GM23338 (cell line): Measurements from ENCODE around the gene PLCL1. TPM values are rescaled to one million over a fixed set of nuclear protein-coding genes. Genes with fewer than 3 reads are reported as not detected.

ENCODE experiments used
- ATAC-seq: fragments of 200-7000 bp; cut with Tn5 transposase; 3 replicates; pipeline ENCODE4 v1.9.1; 2020
- DNase-seq: peaks from one replicate; pipeline ENCODE4 v3.0.0-alpha.2; 2015; ENCODE audit warnings: low spot score
- H2AFZ ChIP-seq: fragments of 200-600 bp; sonication (generic); 2 replicates; pipeline ENCODE4 v1.8.0; 2016; ENCODE audit warnings: antibody characterized with exemption, mild to moderate bottlenecking, moderate library complexity
- H3F3A ChIP-seq: fragments of 200-600 bp; sonication (generic); replicated peaks from 2 replicates; pipeline ENCODE4 v1.8.0; 2017; ENCODE audit warnings: antibody characterized with exemption, mixed run types, low read depth
- H3K27ac ChIP-seq: fragments of 200-600 bp; sonication (generic); 2 replicates; pipeline ENCODE4 v1.6.1; 2016; ENCODE audit warnings: low read depth
- H3K27me3 ChIP-seq: fragments of 200-600 bp; sonication (generic); 2 replicates; pipeline ENCODE4 v1.8.0; 2016; ENCODE audit warnings: mild to moderate bottlenecking, mixed run types, moderate library complexity; ENCODE audit not compliant: insufficient read depth
- H3K36me3 ChIP-seq: fragments of 200-600 bp; sonication (generic); 2 replicates; pipeline ENCODE4 v1.8.0; 2016; ENCODE audit warnings: mild to moderate bottlenecking; ENCODE audit not compliant: insufficient read depth
- H3K4me1 ChIP-seq: fragments of 200-600 bp; sonication (generic); 2 replicates; pipeline ENCODE4 v1.8.0; 2016; ENCODE audit warnings: mild to moderate bottlenecking, moderate library complexity; ENCODE audit not compliant: insufficient read depth
- H3K4me2 ChIP-seq: fragments of 200-600 bp; sonication (generic); 2 replicates; pipeline ENCODE4 v1.7.1; 2017; ENCODE audit warnings: mixed run types
- H3K4me3 ChIP-seq: fragments of 200-600 bp; sonication (generic); 2 replicates; pipeline ENCODE4 v1.6.1; 2016; ENCODE audit warnings: mixed run types
- H3K79me2 ChIP-seq: fragments of 200-600 bp; sonication (generic); replicated peaks from 2 replicates; pipeline ENCODE4 v1.8.0; 2017; ENCODE audit warnings: mild to moderate bottlenecking; ENCODE audit not compliant: insufficient read depth
- H3K9me2 ChIP-seq: fragments of 200-600 bp; sonication (generic); 2 replicates; pipeline ENCODE4 v1.8.0; 2017; ENCODE audit not compliant: insufficient read depth
- H4K20me1 ChIP-seq: fragments of 200-600 bp; sonication (generic); replicated peaks from 2 replicates; pipeline ENCODE4 v1.8.0; 2017; ENCODE audit warnings: mild to moderate bottlenecking; ENCODE audit not compliant: insufficient read depth
- H3K27ac Mint-ChIP-seq: 2 replicates; pipeline ENCODE4 v1.8.0; 2020; ENCODE audit warnings: inconsistent platforms, mild to moderate bottlenecking, moderate library complexity, mixed read lengths
- H3K27me3 Mint-ChIP-seq: 3 replicates; pipeline ENCODE4 v1.8.0; 2022; ENCODE audit warnings: low read depth, mild to moderate bottlenecking, moderate library complexity, mixed read lengths, inconsistent platforms; ENCODE audit not compliant: insufficient read depth, poor library complexity
- H3K36me3 Mint-ChIP-seq: 3 replicates; pipeline ENCODE4 v1.8.0; 2021; ENCODE audit warnings: low read depth, mild to moderate bottlenecking, inconsistent platforms, moderate library complexity, mixed read lengths
- H3K4me1 Mint-ChIP-seq: 3 replicates; pipeline ENCODE4 v1.8.0; 2020; ENCODE audit warnings: mild to moderate bottlenecking, inconsistent platforms, mixed read lengths
- H3K4me3 Mint-ChIP-seq: 3 replicates; pipeline ENCODE4 v1.8.0; 2021; ENCODE audit warnings: moderate library complexity, mild to moderate bottlenecking, inconsistent platforms, mixed read lengths
- H3K9me3 Mint-ChIP-seq: 3 replicates; pipeline ENCODE4 v1.8.0; 2020; ENCODE audit warnings: moderate library complexity, mild to moderate bottlenecking, inconsistent platforms, mixed read lengths
- CREB1 ChIP-seq: fragments of 250-450 bp; sonication (Bioruptor Pico); IDR thresholded peaks from 2 replicates; pipeline ENCODE4 v1.5.0; 2020; ENCODE audit warnings: low read depth, mild to moderate bottlenecking, moderate library complexity
- EZH2 ChIP-seq: fragments of 200-600 bp; sonication (generic); IDR thresholded peaks from one replicate; pipeline ENCODE4 v1.8.0; 2017; ENCODE audit warnings: antibody characterized with exemption, mild to moderate bottlenecking, low read depth; ENCODE audit not compliant: unreplicated experiment
- EZH2phosphoT487 ChIP-seq: fragments of 200-600 bp; sonication (generic); IDR thresholded peaks from one replicate; pipeline ENCODE4 v1.8.1; 2018; ENCODE audit warnings: antibody characterized with exemption; ENCODE audit not compliant: unreplicated experiment
- JUNB ChIP-seq: IDR thresholded peaks from one replicate; pipeline ENCODE4 v1.6.1; 2016; ENCODE audit warnings: antibody characterized with exemption; ENCODE audit not compliant: unreplicated experiment
- NANOG ChIP-seq: IDR thresholded peaks from 2 replicates; pipeline ENCODE4 v1.6.1; 2016; ENCODE audit warnings: antibody characterized with exemption, borderline replicate concordance
- POLR2AphosphoS5 ChIP-seq: IDR thresholded peaks from 2 replicates; pipeline ENCODE4 v1.6.1; 2016; ENCODE audit warnings: antibody characterized with exemption, low read depth
- STAT1 ChIP-seq: IDR thresholded peaks from one replicate; pipeline ENCODE4 v1.6.1; 2016; ENCODE audit warnings: antibody characterized with exemption; ENCODE audit not compliant: unreplicated experiment
- ZNF114 ChIP-seq: fragments of 250-450 bp; sonication (Bioruptor Pico); IDR thresholded peaks from 2 replicates; pipeline ENCODE4 v1.5.0; 2020; ENCODE audit warnings: mild to moderate bottlenecking, moderate library complexity
- ZNF331 ChIP-seq: fragments of 250-450 bp; sonication (Bioruptor Pico); IDR thresholded peaks from 2 replicates; pipeline ENCODE4 v1.5.0; 2020; ENCODE audit warnings: low read depth, mild to moderate bottlenecking, moderate library complexity
- polyA plus RNA-seq: library from polyadenylated mRNA; unstranded; fragments of >200 nt; fragmentation: Nextera tagmentation; extraction: Ambion mirVana; gene quantifications from 2 replicates; pipeline ENCODE4 v1.2.1, GENCODE V29; 2016
- total RNA-seq: library from RNA; depleted of rRNA; stranded (reverse); fragments of >200 nt; shearing (Covaris generic); gene quantifications from 2 replicates; pipeline ENCODE4 v1.2.3, GENCODE V29; 2014
- TF ChIP-seq, protein P1 (sequence below), 2 experiments: fragments of 200-600 bp in 1 of 2; sonication (generic) in 1 of 2; conservative IDR thresholded peaks; 2 replicates each; pipeline versions ENCODE4 v1.5.1 to v1.6.1; 2016 to 2017; ENCODE audit warnings: antibody characterized with exemption in 2 of 2, low read depth in 2 of 2, mild to moderate bottlenecking in 2 of 2, moderate library complexity in 1 of 2
- TF ChIP-seq, protein P2 (sequence below): fragments of 250-450 bp; sonication (Bioruptor Pico); IDR thresholded peaks from 2 replicates; pipeline ENCODE4 v1.5.0; 2020; ENCODE audit warnings: mild to moderate bottlenecking, moderate library complexity
- TF ChIP-seq, protein P3 (sequence below): IDR thresholded peaks from one replicate; pipeline ENCODE4 v1.6.1; 2018; ENCODE audit warnings: antibody characterized with exemption; ENCODE audit not compliant: unreplicated experiment
- TF ChIP-seq, protein P4 (sequence below): IDR thresholded peaks from 2 replicates; pipeline ENCODE4 v1.6.1; 2016; ENCODE audit warnings: antibody characterized with exemption

PLCL1 gene
- total and polyA plus RNA-seq, 2 experiments from 2014 or later: not detected

DNA sequence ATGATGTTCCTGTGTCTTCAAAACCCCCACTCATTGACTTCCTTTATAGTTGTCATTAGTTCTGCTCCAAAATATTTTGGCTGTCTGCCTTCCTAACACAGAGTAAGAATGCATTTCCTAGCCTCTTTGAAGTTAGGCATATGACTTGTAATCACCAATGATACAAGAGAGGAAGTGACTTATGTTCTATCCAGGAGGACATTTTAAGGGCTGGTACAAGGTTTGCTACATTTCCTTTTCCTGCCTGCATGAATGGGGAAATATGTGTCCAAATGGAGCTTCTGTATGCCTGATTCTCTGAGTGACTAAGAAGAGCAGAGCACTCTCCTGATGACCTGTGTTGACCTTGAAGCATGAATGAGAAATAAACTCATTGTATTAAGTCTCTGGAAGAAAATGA is 115.1 kb downstream of the PLCL1 start:
- H3K9me2 ChIP-seq: no peaks in the 10 kb centered on the region
- no peaks in the 10 kb centered on the region for H3F3A ChIP-seq
- Mint-ChIP-seq H3K9me3 (peaks cover 7% of the 10 kb centered on the region; the same call in 2 of the 3 replicates), H3K27ac (no peak overlapping the region), H3K36me3 (peaks cover 4% of the 10 kb centered on the region; the same call in 1 of the 3 replicates), H3K4me3 (no peak overlapping the region), H3K27me3 (peaks cover 2% of the 10 kb centered on the region), H3K4me1 (no peaks in the 10 kb centered on the region)
- no peak overlapping the region for H2AFZ ChIP-seq
- no peaks in the 10 kb centered on the region for H3K36me3 ChIP-seq
- H3K4me1 ChIP-seq: no peaks in the 10 kb centered on the region
- H3K79me2 ChIP-seq: no peaks in the 10 kb centered on the region
- TF ChIP-seq ZNF114 (CRISPR knock-in tag) (no peak), POLR2AphosphoS5 (no peak), EZH2 (no peak), CREB1 (no peak), STAT1 (no peak), EZH2phosphoT487 (no peak), ZNF331 (CRISPR knock-in tag) (no peak), NANOG (no peak), JUNB (no peak)
- TF ChIP-seq, protein P1, sequence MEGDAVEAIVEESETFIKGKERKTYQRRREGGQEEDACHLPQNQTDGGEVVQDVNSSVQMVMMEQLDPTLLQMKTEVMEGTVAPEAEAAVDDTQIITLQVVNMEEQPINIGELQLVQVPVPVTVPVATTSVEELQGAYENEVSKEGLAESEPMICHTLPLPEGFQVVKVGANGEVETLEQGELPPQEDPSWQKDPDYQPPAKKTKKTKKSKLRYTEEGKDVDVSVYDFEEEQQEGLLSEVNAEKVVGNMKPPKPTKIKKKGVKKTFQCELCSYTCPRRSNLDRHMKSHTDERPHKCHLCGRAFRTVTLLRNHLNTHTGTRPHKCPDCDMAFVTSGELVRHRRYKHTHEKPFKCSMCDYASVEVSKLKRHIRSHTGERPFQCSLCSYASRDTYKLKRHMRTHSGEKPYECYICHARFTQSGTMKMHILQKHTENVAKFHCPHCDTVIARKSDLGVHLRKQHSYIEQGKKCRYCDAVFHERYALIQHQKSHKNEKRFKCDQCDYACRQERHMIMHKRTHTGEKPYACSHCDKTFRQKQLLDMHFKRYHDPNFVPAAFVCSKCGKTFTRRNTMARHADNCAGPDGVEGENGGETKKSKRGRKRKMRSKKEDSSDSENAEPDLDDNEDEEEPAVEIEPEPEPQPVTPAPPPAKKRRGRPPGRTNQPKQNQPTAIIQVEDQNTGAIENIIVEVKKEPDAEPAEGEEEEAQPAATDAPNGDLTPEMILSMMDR (conservative IDR thresholded peaks at IDR 0.05; ENCODE audit: low read depth in 2 of 2): no peak
- TF ChIP-seq, protein P2, sequence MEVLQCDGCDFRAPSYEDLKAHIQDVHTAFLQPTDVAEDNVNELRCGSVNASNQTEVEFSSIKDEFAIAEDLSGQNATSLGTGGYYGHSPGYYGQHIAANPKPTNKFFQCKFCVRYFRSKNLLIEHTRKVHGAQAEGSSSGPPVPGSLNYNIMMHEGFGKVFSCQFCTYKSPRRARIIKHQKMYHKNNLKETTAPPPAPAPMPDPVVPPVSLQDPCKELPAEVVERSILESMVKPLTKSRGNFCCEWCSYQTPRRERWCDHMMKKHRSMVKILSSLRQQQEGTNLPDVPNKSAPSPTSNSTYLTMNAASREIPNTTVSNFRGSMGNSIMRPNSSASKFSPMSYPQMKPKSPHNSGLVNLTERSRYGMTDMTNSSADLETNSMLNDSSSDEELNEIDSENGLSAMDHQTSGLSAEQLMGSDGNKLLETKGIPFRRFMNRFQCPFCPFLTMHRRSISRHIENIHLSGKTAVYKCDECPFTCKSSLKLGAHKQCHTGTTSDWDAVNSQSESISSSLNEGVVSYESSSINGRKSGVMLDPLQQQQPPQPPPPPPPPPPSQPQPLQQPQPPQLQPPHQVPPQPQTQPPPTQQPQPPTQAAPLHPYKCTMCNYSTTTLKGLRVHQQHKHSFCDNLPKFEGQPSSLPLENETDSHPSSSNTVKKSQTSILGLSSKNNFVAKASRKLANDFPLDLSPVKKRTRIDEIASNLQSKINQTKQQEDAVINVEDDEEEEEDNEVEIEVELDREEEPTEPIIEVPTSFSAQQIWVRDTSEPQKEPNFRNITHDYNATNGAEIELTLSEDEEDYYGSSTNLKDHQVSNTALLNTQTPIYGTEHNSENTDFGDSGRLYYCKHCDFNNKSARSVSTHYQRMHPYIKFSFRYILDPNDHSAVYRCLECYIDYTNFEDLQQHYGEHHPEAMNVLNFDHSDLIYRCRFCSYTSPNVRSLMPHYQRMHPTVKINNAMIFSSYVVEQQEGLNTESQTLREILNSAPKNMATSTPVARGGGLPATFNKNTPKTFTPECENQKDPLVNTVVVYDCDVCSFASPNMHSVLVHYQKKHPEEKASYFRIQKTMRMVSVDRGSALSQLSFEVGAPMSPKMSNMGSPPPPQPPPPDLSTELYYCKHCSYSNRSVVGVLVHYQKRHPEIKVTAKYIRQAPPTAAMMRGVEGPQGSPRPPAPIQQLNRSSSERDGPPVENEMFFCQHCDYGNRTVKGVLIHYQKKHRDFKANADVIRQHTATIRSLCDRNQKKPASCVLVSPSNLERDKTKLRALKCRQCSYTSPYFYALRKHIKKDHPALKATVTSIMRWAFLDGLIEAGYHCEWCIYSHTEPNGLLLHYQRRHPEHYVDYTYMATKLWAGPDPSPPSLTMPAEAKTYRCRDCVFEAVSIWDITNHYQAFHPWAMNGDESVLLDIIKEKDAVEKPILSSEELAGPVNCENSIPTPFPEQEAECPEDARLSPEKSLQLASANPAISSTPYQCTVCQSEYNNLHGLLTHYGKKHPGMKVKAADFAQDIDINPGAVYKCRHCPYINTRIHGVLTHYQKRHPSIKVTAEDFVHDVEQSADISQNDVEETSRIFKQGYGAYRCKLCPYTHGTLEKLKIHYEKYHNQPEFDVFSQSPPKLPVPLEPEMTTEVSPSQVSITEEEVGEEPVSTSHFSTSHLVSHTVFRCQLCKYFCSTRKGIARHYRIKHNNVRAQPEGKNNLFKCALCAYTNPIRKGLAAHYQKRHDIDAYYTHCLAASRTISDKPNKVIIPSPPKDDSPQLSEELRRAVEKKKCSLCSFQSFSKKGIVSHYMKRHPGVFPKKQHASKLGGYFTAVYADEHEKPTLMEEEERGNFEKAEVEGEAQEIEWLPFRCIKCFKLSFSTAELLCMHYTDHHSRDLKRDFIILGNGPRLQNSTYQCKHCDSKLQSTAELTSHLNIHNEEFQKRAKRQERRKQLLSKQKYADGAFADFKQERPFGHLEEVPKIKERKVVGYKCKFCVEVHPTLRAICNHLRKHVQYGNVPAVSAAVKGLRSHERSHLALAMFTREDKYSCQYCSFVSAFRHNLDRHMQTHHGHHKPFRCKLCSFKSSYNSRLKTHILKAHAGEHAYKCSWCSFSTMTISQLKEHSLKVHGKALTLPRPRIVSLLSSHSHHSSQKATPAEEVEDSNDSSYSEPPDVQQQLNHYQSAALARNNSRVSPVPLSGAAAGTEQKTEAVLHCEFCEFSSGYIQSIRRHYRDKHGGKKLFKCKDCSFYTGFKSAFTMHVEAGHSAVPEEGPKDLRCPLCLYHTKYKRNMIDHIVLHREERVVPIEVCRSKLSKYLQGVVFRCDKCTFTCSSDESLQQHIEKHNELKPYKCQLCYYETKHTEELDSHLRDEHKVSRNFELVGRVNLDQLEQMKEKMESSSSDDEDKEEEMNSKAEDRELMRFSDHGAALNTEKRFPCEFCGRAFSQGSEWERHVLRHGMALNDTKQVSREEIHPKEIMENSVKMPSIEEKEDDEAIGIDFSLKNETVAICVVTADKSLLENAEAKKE (CRISPR knock-in tag): no peak
- TF ChIP-seq, protein P3, sequence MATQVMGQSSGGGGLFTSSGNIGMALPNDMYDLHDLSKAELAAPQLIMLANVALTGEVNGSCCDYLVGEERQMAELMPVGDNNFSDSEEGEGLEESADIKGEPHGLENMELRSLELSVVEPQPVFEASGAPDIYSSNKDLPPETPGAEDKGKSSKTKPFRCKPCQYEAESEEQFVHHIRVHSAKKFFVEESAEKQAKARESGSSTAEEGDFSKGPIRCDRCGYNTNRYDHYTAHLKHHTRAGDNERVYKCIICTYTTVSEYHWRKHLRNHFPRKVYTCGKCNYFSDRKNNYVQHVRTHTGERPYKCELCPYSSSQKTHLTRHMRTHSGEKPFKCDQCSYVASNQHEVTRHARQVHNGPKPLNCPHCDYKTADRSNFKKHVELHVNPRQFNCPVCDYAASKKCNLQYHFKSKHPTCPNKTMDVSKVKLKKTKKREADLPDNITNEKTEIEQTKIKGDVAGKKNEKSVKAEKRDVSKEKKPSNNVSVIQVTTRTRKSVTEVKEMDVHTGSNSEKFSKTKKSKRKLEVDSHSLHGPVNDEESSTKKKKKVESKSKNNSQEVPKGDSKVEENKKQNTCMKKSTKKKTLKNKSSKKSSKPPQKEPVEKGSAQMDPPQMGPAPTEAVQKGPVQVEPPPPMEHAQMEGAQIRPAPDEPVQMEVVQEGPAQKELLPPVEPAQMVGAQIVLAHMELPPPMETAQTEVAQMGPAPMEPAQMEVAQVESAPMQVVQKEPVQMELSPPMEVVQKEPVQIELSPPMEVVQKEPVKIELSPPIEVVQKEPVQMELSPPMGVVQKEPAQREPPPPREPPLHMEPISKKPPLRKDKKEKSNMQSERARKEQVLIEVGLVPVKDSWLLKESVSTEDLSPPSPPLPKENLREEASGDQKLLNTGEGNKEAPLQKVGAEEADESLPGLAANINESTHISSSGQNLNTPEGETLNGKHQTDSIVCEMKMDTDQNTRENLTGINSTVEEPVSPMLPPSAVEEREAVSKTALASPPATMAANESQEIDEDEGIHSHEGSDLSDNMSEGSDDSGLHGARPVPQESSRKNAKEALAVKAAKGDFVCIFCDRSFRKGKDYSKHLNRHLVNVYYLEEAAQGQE: no peak
- TF ChIP-seq, protein P4, sequence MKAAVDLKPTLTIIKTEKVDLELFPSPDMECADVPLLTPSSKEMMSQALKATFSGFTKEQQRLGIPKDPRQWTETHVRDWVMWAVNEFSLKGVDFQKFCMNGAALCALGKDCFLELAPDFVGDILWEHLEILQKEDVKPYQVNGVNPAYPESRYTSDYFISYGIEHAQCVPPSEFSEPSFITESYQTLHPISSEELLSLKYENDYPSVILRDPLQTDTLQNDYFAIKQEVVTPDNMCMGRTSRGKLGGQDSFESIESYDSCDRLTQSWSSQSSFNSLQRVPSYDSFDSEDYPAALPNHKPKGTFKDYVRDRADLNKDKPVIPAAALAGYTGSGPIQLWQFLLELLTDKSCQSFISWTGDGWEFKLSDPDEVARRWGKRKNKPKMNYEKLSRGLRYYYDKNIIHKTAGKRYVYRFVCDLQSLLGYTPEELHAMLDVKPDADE: no peak
- H3K4me2 ChIP-seq: no peak overlapping the region
- no peak for DNase-seq
- ATAC-seq: no peak
- no peaks in the 10 kb centered on the region for H4K20me1 ChIP-seq
- no peak overlapping the region for H3K4me3 ChIP-seq
- no peaks in the 10 kb centered on the region for H3K27me3 ChIP-seq
- H3K27ac ChIP-seq: no peak overlapping the region
